ENCODE measurements around the gene ACACA. TPM values are rescaled to one million over a fixed set of nuclear protein-coding genes. Genes with fewer than 3 reads are reported as not detected.

The ACACA gene
- total and polyA plus RNA-seq, 9 of the 15 experiments (the other 6 are each of a cell fraction or from before 2014, with no cell fraction given) = 35.9 to 135 (median 88.4) TPM

DNA sequence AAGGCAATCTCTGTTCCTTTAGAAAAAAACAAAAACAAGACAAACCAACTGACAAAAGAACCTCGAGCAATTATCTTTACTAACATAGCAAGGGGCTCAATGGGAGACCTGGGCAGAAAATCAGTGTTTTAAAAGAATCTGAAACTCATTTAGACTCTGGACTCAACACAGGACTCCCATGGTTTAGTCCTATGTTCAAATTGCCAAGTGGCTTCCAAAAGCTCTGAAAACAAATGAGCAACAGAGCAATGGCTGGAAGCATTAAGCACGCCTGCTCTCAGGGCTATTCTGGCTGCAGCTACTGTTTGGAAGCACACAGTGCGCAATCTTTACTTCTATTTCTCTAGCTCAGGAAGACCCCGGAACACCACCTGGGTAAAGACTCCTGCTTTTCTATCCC lies 295.9 kb downstream of the ACACA start:
- Histone ChIP-seq H3K4me2 (ENCODE audit: insufficient read depth, low read length) (no peak overlapping the region), H3K4me1 (replicated peaks in 1 of 2; ENCODE audit: control insufficient read depth in 2 of 2, insufficient read depth in 2 of 2, low read length in 2 of 2) (no peaks in the 10 kb centered on the region), H3K9me3 (replicated peaks; ENCODE audit: control insufficient read depth, insufficient read depth, low read depth, low read length) (no peaks in the 10 kb centered on the region), H4K20me1 (replicated peaks; ENCODE audit: control insufficient read depth, insufficient read depth, low read length) (no peaks in the 10 kb centered on the region), H3K36me3 (ENCODE audit: control insufficient read depth, insufficient read depth, low read length) (peaks cover 94% of the 10 kb centered on the region), H2AFZ (ENCODE audit: low read depth, low read length) (no peak overlapping the region), H3K79me2 (ENCODE audit: control insufficient read depth, insufficient read depth, low read length) (no peaks in the 10 kb centered on the region), H3K9me1 (ENCODE audit: control insufficient read depth, insufficient read depth, low read length) (no peaks in the 10 kb centered on the region), H3K9ac (ENCODE audit: insufficient read depth in 1 of 2, low read depth in 2 of 2, low read length in 2 of 2) (no peak overlapping the region), H3K27me3 (ENCODE audit: control insufficient read depth in 2 of 2, insufficient read depth in 2 of 2, low read length in 2 of 2) (no peaks in the 10 kb centered on the region), H3K4me3 (no peak overlapping the region), H3K27ac (ENCODE audit: extremely low read depth, low read depth, low read length) (no peak overlapping the region)
- in situ Hi-C loops (cut with MboI) (no loop called here), intact Hi-C loops (cut with micrococcal nuclease) (no loop called here)
- ATAC-seq (no peak), FAIRE-seq (no peak), DNase-seq (ENCODE audit: extremely low read depth in 1 of 4, low spot score in 3 of 4) (no peak)
- BruUV-seq (replicated peaks) = no TSS peak
- CTCF ChIA-PET (ENCODE audit: low intra/inter-chr PET ratio) = no interaction called here
- POLR2A ChIA-PET = interaction anchor here (1.0 kb wide), 1 partner anchor 9 kb away, joined by 3 read pairs; no protein-coding TSS in a partner anchor
- TF ChIP-seq SNRNP70 (optimal IDR thresholded peaks at IDR 0.05; ENCODE audit: low read depth, low read length) (no peak), RUNX1 (IDR thresholded peaks at IDR 0.05; ENCODE audit: low read depth) (no peak)
- 93% methylated on average over 4 of the region's 4 CpGs for WGBS (ENCODE audit: insufficient coverage, low coverage, missing lambda C conversion rate)

DNA sequence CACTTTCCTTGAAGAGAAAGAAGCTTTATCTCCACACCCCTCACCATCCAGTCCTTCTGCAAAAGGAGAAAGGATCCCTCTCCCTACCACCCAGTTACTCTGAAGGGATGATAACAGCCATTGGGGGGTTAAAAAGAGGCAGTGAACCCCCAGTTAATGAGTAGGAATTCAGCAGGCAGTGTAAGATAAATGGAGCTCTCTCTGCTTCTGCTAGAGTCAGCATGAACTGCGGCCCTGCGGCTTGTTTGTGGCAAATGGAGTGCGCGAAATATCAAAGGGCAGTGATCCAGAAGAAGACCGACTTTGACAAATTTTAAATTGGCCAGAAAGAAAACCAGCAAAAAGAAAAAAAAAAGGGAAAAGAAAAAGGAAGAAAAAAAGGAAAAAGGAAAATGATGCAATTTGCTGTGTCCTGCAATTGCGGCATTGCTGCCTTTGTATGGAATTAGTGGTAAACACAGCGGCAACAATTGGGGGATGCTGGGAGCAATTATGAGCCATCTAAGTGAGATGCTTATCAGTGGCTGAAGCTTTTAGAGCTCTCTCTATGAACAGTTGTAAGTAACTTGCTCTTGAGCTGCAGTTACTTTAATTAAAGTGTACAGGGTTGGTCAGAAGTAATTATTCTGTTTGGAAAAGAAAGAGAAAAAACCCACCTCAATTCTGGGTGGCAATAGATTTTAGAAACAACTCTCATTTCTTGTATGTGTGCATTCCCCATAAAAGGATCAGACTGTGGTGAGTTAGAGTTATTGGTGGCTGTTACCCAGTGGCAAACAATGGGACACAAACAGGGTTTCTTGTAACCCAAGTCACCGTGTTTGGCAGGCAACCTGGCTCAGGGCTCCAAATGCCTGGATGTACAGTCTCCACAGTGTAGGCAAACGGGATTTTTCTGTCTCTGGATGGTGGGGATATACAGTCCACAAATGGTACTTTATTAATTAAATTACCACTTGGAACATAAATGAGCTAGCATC lies 296.6 kb downstream of the ACACA start:
- H3K9me3 ChIP-seq (replicated peaks; ENCODE audit: control insufficient read depth, insufficient read depth, low read depth, low read length) = no peaks in the 10 kb centered on the region
- 87% methylated on average over 9 of the region's 9 CpGs for WGBS (ENCODE audit: insufficient coverage, low coverage, missing lambda C conversion rate)
- in situ Hi-C loops (cut with MboI) (no loop called here), intact Hi-C loops (cut with micrococcal nuclease) (no loop called here)
- no peaks in the 10 kb centered on the region for H3K79me2 ChIP-seq (ENCODE audit: control insufficient read depth, insufficient read depth, low read length)
- no peak for ATAC-seq
- no TSS peak for BruUV-seq (replicated peaks)
- H3K27ac ChIP-seq (ENCODE audit: extremely low read depth, low read depth, low read length) = no peak overlapping the region
- no peaks in the 10 kb centered on the region for H3K9me1 ChIP-seq (ENCODE audit: control insufficient read depth, insufficient read depth, low read length)
- no peaks in the 10 kb centered on the region for H3K4me1 ChIP-seq (replicated peaks in 1 of 2; ENCODE audit: control insufficient read depth in 2 of 2, insufficient read depth in 2 of 2, low read length in 2 of 2)
- H3K9ac ChIP-seq (ENCODE audit: insufficient read depth in 1 of 2, low read depth in 2 of 2, low read length in 2 of 2) = no peak overlapping the region
- no peaks in the 10 kb centered on the region for H3K27me3 ChIP-seq (ENCODE audit: control insufficient read depth in 2 of 2, insufficient read depth in 2 of 2, low read length in 2 of 2)
- POLR2A ChIA-PET = interaction anchor here (0.6 to 1.0 kb wide), 2 partner anchors 8 to 49 kb away, joined by 3 read pairs; no protein-coding TSS in a partner anchor
- TF ChIP-seq SREBF2 (CRISPR knock-in tag; IDR thresholded peaks at IDR 0.05) (no peak), EWSR1 (IDR thresholded peaks at IDR 0.05; ENCODE audit: borderline replicate concordance, low read depth, partially characterized antibody) (no peak)
- no peaks in the 10 kb centered on the region for H4K20me1 ChIP-seq (replicated peaks; ENCODE audit: control insufficient read depth, insufficient read depth, low read length)
- peaks cover 92% of the 10 kb centered on the region for H3K36me3 ChIP-seq (ENCODE audit: control insufficient read depth, insufficient read depth, low read length)
- no peak overlapping the region for H2AFZ ChIP-seq (ENCODE audit: low read depth, low read length)
- H3K4me2 ChIP-seq (ENCODE audit: insufficient read depth, low read length) = no peak overlapping the region
- H3K4me3 ChIP-seq = no peak overlapping the region
- CTCF ChIA-PET (ENCODE audit: low intra/inter-chr PET ratio) = no interaction called here
- DNase-seq (ENCODE audit: extremely low read depth in 1 of 4, low spot score in 3 of 4) = no peak
- no peak for FAIRE-seq

Data from K562 (cell line).